Measurements from ENCODE around the gene MT2A.

The MT2A gene

GRCh38 chr16:56643833-56644232 is 35.4 kb downstream of the MT2A start:
- DNase-seq (ENCODE audit: low read depth): no peak
- no peak for TF ChIP-seq CTCF (IDR thresholded peaks at IDR 0.05; ENCODE audit: control insufficient read depth, insufficient read depth, low read depth, low read length, missing control alignments)
- no peak overlapping the region for H3K4me3 ChIP-seq (ENCODE audit: control insufficient read depth, low read depth, low read length)

- no peak for DNase-seq (ENCODE audit: low read depth)
- no peak overlapping the region for H3K4me3 ChIP-seq (ENCODE audit: control insufficient read depth, low read depth, low read length)
- TF ChIP-seq CTCF (IDR thresholded peaks at IDR 0.05; ENCODE audit: control insufficient read depth, insufficient read depth, low read depth, low read length, missing control alignments): no peak
Observed at GRCh38 chr16:56645311-56645710, 36.9 kb downstream of the MT2A start.

GRCh38 chr16:56645838-56646237 is 37.5 kb downstream of the MT2A start:
- DNase-seq (ENCODE audit: low read depth): no peak
- no peak for TF ChIP-seq CTCF (IDR thresholded peaks at IDR 0.05; ENCODE audit: control insufficient read depth, insufficient read depth, low read depth, low read length, missing control alignments)

GRCh38 chr16:56647641-56648431 is 39.5 kb downstream of the MT2A start:
- no peak overlapping the region for H3K4me3 ChIP-seq (ENCODE audit: control insufficient read depth, low read depth, low read length)
- DNase-seq (ENCODE audit: low read depth): no peak
- TF ChIP-seq CTCF (IDR thresholded peaks at IDR 0.05; ENCODE audit: control insufficient read depth, insufficient read depth, low read depth, low read length, missing control alignments): no peak

More at GRCh38 chr16:56645838-56646237, 37.5 kb downstream of the MT2A start:
- no peak overlapping the region for H3K4me3 ChIP-seq (ENCODE audit: control insufficient read depth, low read depth, low read length)

GRCh38 chr16:56649271-56649670 is 40.9 kb downstream of the MT2A start:
- no peak for DNase-seq (ENCODE audit: low read depth)
- no peak for TF ChIP-seq CTCF (IDR thresholded peaks at IDR 0.05; ENCODE audit: control insufficient read depth, insufficient read depth, low read depth, low read length, missing control alignments)
- H3K4me3 ChIP-seq (ENCODE audit: control insufficient read depth, low read depth, low read length): no peak overlapping the region

GRCh38 chr16:56649820-56650219 is 41.4 kb downstream of the MT2A start:
- no peak for DNase-seq (ENCODE audit: low read depth)

More at GRCh38 chr16:56649820-56650219, 41.4 kb downstream of the MT2A start:
- H3K4me3 ChIP-seq (ENCODE audit: control insufficient read depth, low read depth, low read length): no peak overlapping the region
- no peak for TF ChIP-seq CTCF (IDR thresholded peaks at IDR 0.05; ENCODE audit: control insufficient read depth, insufficient read depth, low read depth, low read length, missing control alignments)

Measured in AG09309 (cell line).